K562 (cell line): ENCODE data around the gene SNX25. TPM values are rescaled to one million over a fixed set of nuclear protein-coding genes. Genes with fewer than 3 reads are reported as not detected.

ENCODE experiments used
- C11orf30 ChIP-seq: fragments of 450-650 bp; IDR thresholded peaks from 2 replicates; pipeline ENCODE4 v1.6.1; 2016; ENCODE audit warnings: low read depth, mild to moderate bottlenecking
- CBFB ChIP-seq: sonication (generic); formaldehyde crosslinking; IDR thresholded peaks from 2 replicates; pipeline ENCODE4 v1.4.0; 2020; ENCODE audit warnings: mild to moderate bottlenecking, missing genetic modification reagents
- ERF ChIP-seq: fragments of 450-650 bp; formaldehyde crosslinking; IDR thresholded peaks from 2 replicates; pipeline ENCODE4 v1.4.0; 2020; ENCODE audit warnings: mild to moderate bottlenecking, mixed read lengths
- KAT2B ChIP-seq: IDR thresholded peaks from one replicate; pipeline ENCODE4 v1.6.1; 2012; ENCODE audit warnings: low read depth, mild to moderate bottlenecking, control low read depth, inconsistent platforms, low read length, moderate library complexity
- KLF16 ChIP-seq: IDR thresholded peaks from 2 replicates; pipeline ENCODE4 v1.6.1; 2016; ENCODE audit warnings: antibody characterized with exemption
- MECOM ChIP-seq: fragments of 250-450 bp; sonication (Bioruptor Pico); IDR thresholded peaks from 2 replicates; pipeline ENCODE4 v1.8.0; 2022; ENCODE audit warnings: inconsistent platforms
- NUFIP1 ChIP-seq: fragments of 450-650 bp; IDR thresholded peaks from 2 replicates; pipeline ENCODE4 v1.6.1; 2018; ENCODE audit not compliant: partially characterized antibody
- POLR2AphosphoS2 ChIP-seq: IDR thresholded peaks from 2 replicates; pipeline ENCODE4 v1.6.1; 2012; ENCODE audit warnings: low read length, improper control_type of control experiment
- SMAD1 ChIP-seq: fragments of 150-350 bp; IDR thresholded peaks from 2 replicates; pipeline ENCODE4 v1.6.1; 2014; ENCODE audit warnings: low read length, low read depth; ENCODE audit not compliant: partially characterized antibody
- polyA plus RNA-seq, 8 experiments: library from polyadenylated mRNA; depleted of rRNA in 4 of 8; stranded (reverse) in 5 of 8; unstranded in 3 of 8; fragments of >200 nt; fragmentation: Nextera tagmentation in 2 of 8; fragmentation: Illumina TruSeq in 1 of 8; extraction: Ambion mirVana in 2 of 8; extraction: Trizol in 1 of 8; gene quantifications; 2 replicates each; pipeline versions ENCODE4 v1.2.1 to v1.2.3, GENCODE V29; 2011 to 2014; ENCODE audit warnings: inconsistent platforms in 1 of 8, missing spikeins in 1 of 8
- total RNA-seq, 7 experiments: library from RNA; depleted of rRNA in 6 of 7; stranded (reverse); fragments of >200 nt in 6 of 7; fragmentation: Illumina TruSeq in 2 of 7; extraction: Trizol in 2 of 7; gene quantifications; 2 replicates each; pipeline versions ENCODE4 v1.2.1 to v1.2.3, GENCODE V29; 2011 to 2021; ENCODE audit warnings: low replicate concordance in 1 of 7
- TF ChIP-seq, protein P1 (sequence below): fragments of 250-450 bp; sonication (Bioruptor Pico); IDR thresholded peaks from 2 replicates; pipeline ENCODE4 v1.4.0; 2020; ENCODE audit warnings: mild to moderate bottlenecking, moderate library complexity, borderline replicate concordance
- TF ChIP-seq, protein P2 (sequence below): fragments of 450-650 bp; IDR thresholded peaks from 2 replicates; pipeline ENCODE4 v1.6.1; 2016; ENCODE audit warnings: mild to moderate bottlenecking, moderate library complexity

SNX25 gene
- total and polyA plus RNA-seq, 9 of the 15 experiments (the other 6 are each of a cell fraction or from before 2014, with no cell fraction given), result 2.5 to 23.4 (median 13.3) TPM

DNA sequence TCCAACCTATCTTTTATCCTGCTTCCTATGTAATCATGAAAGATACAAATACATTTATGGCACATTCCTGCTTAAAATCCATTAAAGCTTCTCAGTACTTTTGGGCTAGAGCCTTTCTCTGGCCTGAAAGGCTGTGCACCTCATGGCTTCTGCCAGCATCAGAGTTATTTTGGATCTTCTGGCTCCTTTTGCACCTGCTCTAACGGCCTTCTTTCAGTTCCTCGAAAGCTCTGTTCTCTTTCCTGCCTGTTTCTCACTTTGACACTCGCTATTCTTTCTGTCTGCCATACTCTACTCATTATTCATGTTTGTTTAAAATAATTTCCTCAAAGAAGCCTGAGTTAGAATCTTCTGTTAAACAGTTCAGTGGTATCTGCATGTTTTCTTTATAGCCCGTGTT lies 100.4 kb downstream of the SNX25 start (continued):
- TF ChIP-seq, protein P1, sequence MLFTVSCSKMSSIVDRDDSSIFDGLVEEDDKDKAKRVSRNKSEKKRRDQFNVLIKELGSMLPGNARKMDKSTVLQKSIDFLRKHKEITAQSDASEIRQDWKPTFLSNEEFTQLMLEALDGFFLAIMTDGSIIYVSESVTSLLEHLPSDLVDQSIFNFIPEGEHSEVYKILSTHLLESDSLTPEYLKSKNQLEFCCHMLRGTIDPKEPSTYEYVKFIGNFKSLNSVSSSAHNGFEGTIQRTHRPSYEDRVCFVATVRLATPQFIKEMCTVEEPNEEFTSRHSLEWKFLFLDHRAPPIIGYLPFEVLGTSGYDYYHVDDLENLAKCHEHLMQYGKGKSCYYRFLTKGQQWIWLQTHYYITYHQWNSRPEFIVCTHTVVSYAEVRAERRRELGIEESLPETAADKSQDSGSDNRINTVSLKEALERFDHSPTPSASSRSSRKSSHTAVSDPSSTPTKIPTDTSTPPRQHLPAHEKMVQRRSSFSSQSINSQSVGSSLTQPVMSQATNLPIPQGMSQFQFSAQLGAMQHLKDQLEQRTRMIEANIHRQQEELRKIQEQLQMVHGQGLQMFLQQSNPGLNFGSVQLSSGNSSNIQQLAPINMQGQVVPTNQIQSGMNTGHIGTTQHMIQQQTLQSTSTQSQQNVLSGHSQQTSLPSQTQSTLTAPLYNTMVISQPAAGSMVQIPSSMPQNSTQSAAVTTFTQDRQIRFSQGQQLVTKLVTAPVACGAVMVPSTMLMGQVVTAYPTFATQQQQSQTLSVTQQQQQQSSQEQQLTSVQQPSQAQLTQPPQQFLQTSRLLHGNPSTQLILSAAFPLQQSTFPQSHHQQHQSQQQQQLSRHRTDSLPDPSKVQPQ (CRISPR knock-in tag), result no peak
- no peak for TF ChIP-seq ERF (CRISPR knock-in tag)
- no peak for TF ChIP-seq C11orf30
- TF ChIP-seq KLF16, result no peak
- TF ChIP-seq NUFIP1, result no peak
- TF ChIP-seq CBFB, result no peak
- TF ChIP-seq POLR2AphosphoS2, result no peak
- no peak for TF ChIP-seq MECOM (CRISPR knock-in tag)
- TF ChIP-seq KAT2B, result no peak
- no peak for TF ChIP-seq SMAD1
- TF ChIP-seq, protein P2, sequence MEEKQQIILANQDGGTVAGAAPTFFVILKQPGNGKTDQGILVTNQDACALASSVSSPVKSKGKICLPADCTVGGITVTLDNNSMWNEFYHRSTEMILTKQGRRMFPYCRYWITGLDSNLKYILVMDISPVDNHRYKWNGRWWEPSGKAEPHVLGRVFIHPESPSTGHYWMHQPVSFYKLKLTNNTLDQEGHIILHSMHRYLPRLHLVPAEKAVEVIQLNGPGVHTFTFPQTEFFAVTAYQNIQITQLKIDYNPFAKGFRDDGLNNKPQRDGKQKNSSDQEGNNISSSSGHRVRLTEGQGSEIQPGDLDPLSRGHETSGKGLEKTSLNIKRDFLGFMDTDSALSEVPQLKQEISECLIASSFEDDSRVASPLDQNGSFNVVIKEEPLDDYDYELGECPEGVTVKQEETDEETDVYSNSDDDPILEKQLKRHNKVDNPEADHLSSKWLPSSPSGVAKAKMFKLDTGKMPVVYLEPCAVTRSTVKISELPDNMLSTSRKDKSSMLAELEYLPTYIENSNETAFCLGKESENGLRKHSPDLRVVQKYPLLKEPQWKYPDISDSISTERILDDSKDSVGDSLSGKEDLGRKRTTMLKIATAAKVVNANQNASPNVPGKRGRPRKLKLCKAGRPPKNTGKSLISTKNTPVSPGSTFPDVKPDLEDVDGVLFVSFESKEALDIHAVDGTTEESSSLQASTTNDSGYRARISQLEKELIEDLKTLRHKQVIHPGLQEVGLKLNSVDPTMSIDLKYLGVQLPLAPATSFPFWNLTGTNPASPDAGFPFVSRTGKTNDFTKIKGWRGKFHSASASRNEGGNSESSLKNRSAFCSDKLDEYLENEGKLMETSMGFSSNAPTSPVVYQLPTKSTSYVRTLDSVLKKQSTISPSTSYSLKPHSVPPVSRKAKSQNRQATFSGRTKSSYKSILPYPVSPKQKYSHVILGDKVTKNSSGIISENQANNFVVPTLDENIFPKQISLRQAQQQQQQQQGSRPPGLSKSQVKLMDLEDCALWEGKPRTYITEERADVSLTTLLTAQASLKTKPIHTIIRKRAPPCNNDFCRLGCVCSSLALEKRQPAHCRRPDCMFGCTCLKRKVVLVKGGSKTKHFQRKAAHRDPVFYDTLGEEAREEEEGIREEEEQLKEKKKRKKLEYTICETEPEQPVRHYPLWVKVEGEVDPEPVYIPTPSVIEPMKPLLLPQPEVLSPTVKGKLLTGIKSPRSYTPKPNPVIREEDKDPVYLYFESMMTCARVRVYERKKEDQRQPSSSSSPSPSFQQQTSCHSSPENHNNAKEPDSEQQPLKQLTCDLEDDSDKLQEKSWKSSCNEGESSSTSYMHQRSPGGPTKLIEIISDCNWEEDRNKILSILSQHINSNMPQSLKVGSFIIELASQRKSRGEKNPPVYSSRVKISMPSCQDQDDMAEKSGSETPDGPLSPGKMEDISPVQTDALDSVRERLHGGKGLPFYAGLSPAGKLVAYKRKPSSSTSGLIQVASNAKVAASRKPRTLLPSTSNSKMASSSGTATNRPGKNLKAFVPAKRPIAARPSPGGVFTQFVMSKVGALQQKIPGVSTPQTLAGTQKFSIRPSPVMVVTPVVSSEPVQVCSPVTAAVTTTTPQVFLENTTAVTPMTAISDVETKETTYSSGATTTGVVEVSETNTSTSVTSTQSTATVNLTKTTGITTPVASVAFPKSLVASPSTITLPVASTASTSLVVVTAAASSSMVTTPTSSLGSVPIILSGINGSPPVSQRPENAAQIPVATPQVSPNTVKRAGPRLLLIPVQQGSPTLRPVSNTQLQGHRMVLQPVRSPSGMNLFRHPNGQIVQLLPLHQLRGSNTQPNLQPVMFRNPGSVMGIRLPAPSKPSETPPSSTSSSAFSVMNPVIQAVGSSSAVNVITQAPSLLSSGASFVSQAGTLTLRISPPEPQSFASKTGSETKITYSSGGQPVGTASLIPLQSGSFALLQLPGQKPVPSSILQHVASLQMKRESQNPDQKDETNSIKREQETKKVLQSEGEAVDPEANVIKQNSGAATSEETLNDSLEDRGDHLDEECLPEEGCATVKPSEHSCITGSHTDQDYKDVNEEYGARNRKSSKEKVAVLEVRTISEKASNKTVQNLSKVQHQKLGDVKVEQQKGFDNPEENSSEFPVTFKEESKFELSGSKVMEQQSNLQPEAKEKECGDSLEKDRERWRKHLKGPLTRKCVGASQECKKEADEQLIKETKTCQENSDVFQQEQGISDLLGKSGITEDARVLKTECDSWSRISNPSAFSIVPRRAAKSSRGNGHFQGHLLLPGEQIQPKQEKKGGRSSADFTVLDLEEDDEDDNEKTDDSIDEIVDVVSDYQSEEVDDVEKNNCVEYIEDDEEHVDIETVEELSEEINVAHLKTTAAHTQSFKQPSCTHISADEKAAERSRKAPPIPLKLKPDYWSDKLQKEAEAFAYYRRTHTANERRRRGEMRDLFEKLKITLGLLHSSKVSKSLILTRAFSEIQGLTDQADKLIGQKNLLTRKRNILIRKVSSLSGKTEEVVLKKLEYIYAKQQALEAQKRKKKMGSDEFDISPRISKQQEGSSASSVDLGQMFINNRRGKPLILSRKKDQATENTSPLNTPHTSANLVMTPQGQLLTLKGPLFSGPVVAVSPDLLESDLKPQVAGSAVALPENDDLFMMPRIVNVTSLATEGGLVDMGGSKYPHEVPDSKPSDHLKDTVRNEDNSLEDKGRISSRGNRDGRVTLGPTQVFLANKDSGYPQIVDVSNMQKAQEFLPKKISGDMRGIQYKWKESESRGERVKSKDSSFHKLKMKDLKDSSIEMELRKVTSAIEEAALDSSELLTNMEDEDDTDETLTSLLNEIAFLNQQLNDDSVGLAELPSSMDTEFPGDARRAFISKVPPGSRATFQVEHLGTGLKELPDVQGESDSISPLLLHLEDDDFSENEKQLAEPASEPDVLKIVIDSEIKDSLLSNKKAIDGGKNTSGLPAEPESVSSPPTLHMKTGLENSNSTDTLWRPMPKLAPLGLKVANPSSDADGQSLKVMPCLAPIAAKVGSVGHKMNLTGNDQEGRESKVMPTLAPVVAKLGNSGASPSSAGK, result no peak
